HG02610 (cell line): ENCODE results near the gene ACD.

ENCODE experiments used
- ATAC-seq: cut with Tn5 transposase; IDR thresholded peaks from one replicate; pipeline ENCODE4 v1.9.1; 2021; ENCODE audit warnings: mild to moderate bottlenecking, moderate library complexity; ENCODE audit not compliant: unreplicated experiment

ACD gene

GRCh38 chr16:67648088-67648763 lies 11.8 kb downstream of the ACD start:
- no peak for ATAC-seq

GRCh38 chr16:67647681-67648080 lies 12.4 kb downstream of the ACD start:
- no peak for ATAC-seq

- ATAC-seq = no peak
Measured at GRCh38 chr16:67647111-67647651, 12.9 kb downstream of the ACD start.

- no peak for ATAC-seq
Measured at GRCh38 chr16:67645397-67646121, 14.5 kb downstream of the ACD start.

GRCh38 chr16:67644038-67644437 lies 16.0 kb downstream of the ACD start:
- no peak for ATAC-seq

GRCh38 chr16:67641779-67642708 lies 18.0 kb downstream of the ACD start:
- no peak for ATAC-seq

- no peak for ATAC-seq
Measured at GRCh38 chr16:67637625-67638024, 22.4 kb downstream of the ACD start.

- ATAC-seq = no peak
Measured at GRCh38 chr16:67636713-67637112, 23.3 kb downstream of the ACD start.

GRCh38 chr16:67632415-67633172 lies 27.5 kb downstream of the ACD start:
- no peak for ATAC-seq

- ATAC-seq = no peak
Measured at GRCh38 chr16:67628216-67628615, 31.8 kb downstream of the ACD start.

GRCh38 chr16:67613808-67614207 lies 46.3 kb downstream of the ACD start:
- ATAC-seq = no peak

GRCh38 chr16:67608364-67608763 lies 51.7 kb downstream of the ACD start:
- no peak for ATAC-seq
